Heart left ventricle (tissue), 16 donors: ENCODE measurements around the gene STIM1. TPM values are rescaled to one million over a fixed set of nuclear protein-coding genes. Genes with fewer than 3 reads are reported as not detected.

Experiments
- ATAC-seq, 4 donors: fragments of 200-7000 bp; cut with Tn5 transposase; one replicate each; pipeline ENCODE4 v1.9.1; 2020 to 2022; ENCODE audit warnings: moderate library complexity in 4 of 4, mild to moderate bottlenecking in 3 of 4, moderate number of reproducible peaks in 1 of 4
- DNase-seq, 5 donors: peaks; one replicate each; pipeline ENCODE4 v3.0.0-alpha.2; 2020
- H3K27ac ChIP-seq, 12 donors: fragments of 200-600 bp; sonication (generic) in 4 of 12; one replicate each; pipeline versions ENCODE4 v1.5.0 to v1.8.0; 2016 to 2022; ENCODE audit warnings: mild to moderate bottlenecking in 2 of 12
- H3K27me3 ChIP-seq, 9 donors: fragments of 200-600 bp; sonication (generic) in 2 of 9; one replicate each; pipeline versions ENCODE4 v1.5.1 to v1.8.0; 2016 to 2022; ENCODE audit warnings: mild to moderate bottlenecking in 3 of 9
- H3K36me3 ChIP-seq, 9 donors: fragments of 200-600 bp; sonication (generic) in 2 of 9; one replicate each; pipeline versions ENCODE4 v1.5.0 to v1.8.0; 2018 to 2022; ENCODE audit warnings: mild to moderate bottlenecking in 2 of 9
- H3K4me1 ChIP-seq, 12 donors: fragments of 200-600 bp; sonication (generic) in 4 of 12; one replicate each; pipeline versions ENCODE4 v1.5.0 to v1.8.0; 2016 to 2022; ENCODE audit warnings: mild to moderate bottlenecking in 3 of 12
- H3K4me3 ChIP-seq, 12 donors: fragments of 200-600 bp; sonication (generic) in 4 of 12; one replicate each; pipeline versions ENCODE4 v1.5.0 to v1.8.0; 2017 to 2022; ENCODE audit warnings: mild to moderate bottlenecking in 9 of 12, moderate library complexity in 4 of 12
- H3K9me3 ChIP-seq, 12 donors: fragments of 200-600 bp; sonication (generic) in 4 of 12; one replicate each; pipeline versions ENCODE4 v1.5.0 to v1.8.0; 2016 to 2022; ENCODE audit warnings: mild to moderate bottlenecking in 1 of 12
- CTCF ChIP-seq, 12 donors: fragments of 200-600 bp; sonication (generic) in 4 of 12; IDR thresholded peaks; one replicate each; pipeline versions ENCODE4 v1.5.0 to v1.8.0; 2018 to 2022; ENCODE audit warnings: antibody characterized with exemption in 12 of 12, mild to moderate bottlenecking in 5 of 12
- POLR2A ChIP-seq, 2 donors: fragments of 450-650 bp; IDR thresholded peaks; one replicate each; pipeline ENCODE4 v1.6.1; 2017; ENCODE audit warnings: antibody characterized with exemption in 2 of 2, mild to moderate bottlenecking in 2 of 2, moderate library complexity in 2 of 2
- WGBS, 4 donors: extraction: QIAGEN DNeasy Blood & Tissue Kit in 2 of 4; methylation state at CpG; one replicate each; pipeline versions ENCODE4 v1.1.5 to v1.1.7; 2013 to 2018; 5-methylcytosine and 5-hydroxymethylcytosine counted together
- intact Hi-C, 10 donors: fragments of 100-400 bp; cut with DNase I; formaldehyde crosslinking; loops; one replicate each; pipeline versions ENCODE4 v1.11.1 to v1.14.2; 2022
- polyA plus RNA-seq, 2 donors: library from polyadenylated mRNA; stranded (reverse); fragments of 200-250 nt; gene quantifications; one replicate each; pipeline ENCODE4 v1.2.3, GENCODE V29; 2013
- total RNA-seq, 9 donors: library from RNA; depleted of rRNA in 2 of 9; stranded (reverse); fragments of >200 nt in 2 of 9; fragmentation: NEBNext Ultra II Directional in 3 of 9; extraction: Animal tissue kit (Norgen Biotek cat#: 25700) in 3 of 9; gene quantifications; one replicate each; pipeline versions ENCODE4 v1.1.0 to v1.2.4, GENCODE V29; 2016 to 2023
- donor health status: ischemic (EF 13 %, LVEDD 7.1; RV severe dilation, severe dysfunction).
- donor health status: healthy with polysubstance abuse.
- donor health status: DM: no; HTN: yes; CAD: no.
- donor health status: DM: no; HTN: no; CAD: no.
- donor health status: ischemic (EF 25% LVEDD 6.9; RV normal size, moderate dysfunction).
- donor health status: ischemic (EF 25% LVEDD 5.7; RV mildly dilated, moderate dysfunction).
- donor health status: healthy.
- donor health status: DM: yes; HTN: yes; CAD: no.
- donor health status: ischemic (EF 35%, LVEDD 5.7; RV mildly dilated, moderate dysfunction).
- donor health status: nonischemic (EF 11% LVEDD 7.7; RV severe dilation, severe dysfunction).
- donor health status: DM: yes; HTN: yes; CAD: no.
- donor health status: PGD.
- donor health status: ischemic (EF 29% LVEDD 5.4; RV normal size, mild dysfunction).
- donor health status: nonischemic (EF 23%, LVEDD 6.1; RV moderate dilation, normal function).

The STIM1 gene
- total and polyA plus RNA-seq, 11 donors: 13.2 to 42.9 (median 28.9) TPM

GRCh38 chr11:3934658-3935057 lies 79.2 kb downstream of the STIM1 start:
- Histone ChIP-seq H3K4me1 (peaks cover 0 to 37% (median 24%) of the 10 kb centered on the region in 12 donors), H3K9me3 (no peaks in the 10 kb centered on the region), H3K27ac (no peak overlapping the region), H3K36me3 (no peaks in the 10 kb centered on the region), H3K4me3 (no peak overlapping the region), H3K27me3 (no peaks in the 10 kb centered on the region)
- peak in 1 of 4 donors; percentile 11 for ATAC-seq
- WGBS, 4 donors: 83 to 100% (median 90%) methylated on average over 1 of the region's 1 CpG
- intact Hi-C loops: loop anchor here in 1 of 10 donors (10.0 kb wide), 1 partner anchor 130 kb away; no protein-coding TSS in a partner anchor
- no peak for TF ChIP-seq POLR2A (IDR thresholded peaks at IDR 0.05)
- no peak for TF ChIP-seq CTCF (IDR thresholded peaks at IDR 0.05)
- no peak for DNase-seq

DNA sequence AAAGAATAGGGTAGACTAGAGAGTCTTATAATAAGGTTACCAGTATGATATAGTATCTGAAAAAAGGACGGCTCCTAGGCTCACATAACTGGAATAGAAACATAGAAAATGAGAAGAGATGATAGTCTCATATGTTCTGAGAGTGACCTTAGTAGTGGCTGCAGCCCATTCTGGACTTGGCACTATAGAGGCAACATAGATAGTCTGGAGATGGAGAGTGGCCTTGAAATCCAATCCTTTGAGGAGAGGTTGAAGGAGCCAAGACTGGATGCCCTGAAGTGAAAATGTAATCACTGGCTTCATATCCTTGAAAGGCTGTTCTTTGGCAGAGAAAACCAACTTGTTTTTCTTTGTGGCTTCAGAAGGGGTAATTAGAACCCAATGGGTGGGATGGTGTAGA lies 81.1 kb downstream of the STIM1 start:
- DNase-seq: no peak
- intact Hi-C loops: loop anchor here in 1 of 10 donors (10.0 kb wide), 1 partner anchor 128 kb away; no protein-coding TSS in a partner anchor
- no peaks in the 10 kb centered on the region for H3K27me3 ChIP-seq
- H3K27ac ChIP-seq: no peak overlapping the region
- TF ChIP-seq CTCF (IDR thresholded peaks at IDR 0.05): no peak
- no peak for TF ChIP-seq POLR2A (IDR thresholded peaks at IDR 0.05)
- H3K9me3 ChIP-seq: no peaks in the 10 kb centered on the region
- no peaks in the 10 kb centered on the region for H3K36me3 ChIP-seq
- ATAC-seq: no peak
- WGBS, 4 donors: 93 to 97% (median 95%) methylated on average over 1 of the region's 1 CpG
- H3K4me1 ChIP-seq: peaks cover 0 to 40% (median 23%) of the 10 kb centered on the region in 12 donors
- no peak overlapping the region for H3K4me3 ChIP-seq

- Histone ChIP-seq H3K9me3 (no peaks in the 10 kb centered on the region), H3K36me3 (no peaks in the 10 kb centered on the region), H3K4me1 (peaks cover 0 to 61% (median 38%) of the 10 kb centered on the region in 12 donors), H3K4me3 (no peak overlapping the region), H3K27ac (peak overlapping the region in 1 of 12 donors; percentile 46), H3K27me3 (no peaks in the 10 kb centered on the region)
- TF ChIP-seq CTCF (IDR thresholded peaks at IDR 0.05) (no peak), POLR2A (IDR thresholded peaks at IDR 0.05) (no peak)
- DNase-seq (no peak), ATAC-seq (no peak)
- intact Hi-C loops: loop anchor here in 1 of 10 donors (10.0 kb wide), 1 partner anchor 126 kb away; no protein-coding TSS in a partner anchor
Measured at GRCh38 chr11:3939211-3939610, 83.7 kb downstream of the STIM1 start.

- Histone ChIP-seq H3K36me3 (no peaks in the 10 kb centered on the region), H3K27ac (peak overlapping the region in 7 of 12 donors; percentile 13 to 56 (median 40)), H3K27me3 (no peaks in the 10 kb centered on the region), H3K4me3 (no peak overlapping the region), H3K4me1 (peaks cover 0 to 61% (median 40%) of the 10 kb centered on the region in 12 donors), H3K9me3 (no peaks in the 10 kb centered on the region)
- 60 to 76% (median 63%) methylated on average over 2 of the region's 2 CpGs for WGBS, 4 donors
- TF ChIP-seq POLR2A (IDR thresholded peaks at IDR 0.05) (no peak), CTCF (IDR thresholded peaks at IDR 0.05) (no peak)
- DNase-seq (no peak), ATAC-seq (peak in 3 of 4 donors; percentile 21 to 55 (median 46))
- intact Hi-C loops: loop anchor here in 6 of 10 donors (5.0 to 10.0 kb wide), 5 partner anchors 45 to 125 kb away; partner anchors contain the start of gene STIM1 (in 3 of the 6)
Measured at GRCh38 chr11:3939651-3940190, 84.3 kb downstream of the STIM1 start.
